Measurements from ENCODE around the gene FBLN5. TPM values are rescaled to one million over a fixed set of nuclear protein-coding genes. Genes with fewer than 3 reads are reported as not detected.
A peak's percentile ranks its signal among the peaks of the same experiment; 100 is the strongest.

FBLN5 gene
- total and polyA plus RNA-seq, 5 donors from 2014 or later, result 3.0 to 21.9 (median 20.9) TPM

GRCh38 chr14:91918186-91918883, 29.2 kb downstream of the FBLN5 start:
- H3K36me3 Mint-ChIP-seq, result peaks cover 2% of the 10 kb centered on the region
- DNase-seq (no peak), ATAC-seq (ENCODE audit: low read depth in 2 of 2) (no peak)
- no peak overlapping the region for H3K27ac ChIP-seq (ENCODE audit: insufficient read depth, low read length, poor library complexity, severe bottlenecking)
- H3K27me3 ChIP-seq (ENCODE audit: control insufficient read depth, insufficient read depth, low read length), result no peaks in the 10 kb centered on the region
- H3K4me1 Mint-ChIP-seq, result no peaks in the 10 kb centered on the region
- H3K4me3 ChIP-seq (ENCODE audit: low read depth, low read length), result no peak overlapping the region
- peaks cover 0 to 3% (median 0%) of the 10 kb centered on the region in 7 donors for H3K9me3 Mint-ChIP-seq
- no peaks in the 10 kb centered on the region for H3K27me3 Mint-ChIP-seq
- peak overlapping the region in 1 of 3 donors; percentile 59 for H3K27ac Mint-ChIP-seq
- no peaks in the 10 kb centered on the region for H3K9me3 ChIP-seq (ENCODE audit: control insufficient read depth in 2 of 2, low read length in 2 of 2)
- H3K36me3 ChIP-seq (ENCODE audit: control insufficient read depth, insufficient read depth, low read length), result no peaks in the 10 kb centered on the region
- H3K4me1 ChIP-seq (ENCODE audit: control insufficient read depth, insufficient read depth, low read length, poor library complexity, severe bottlenecking), result no peaks in the 10 kb centered on the region
- H3K4me3 Mint-ChIP-seq, result no peak overlapping the region

- peaks cover 6% of the 10 kb centered on the region for H3K4me1 ChIP-seq (ENCODE audit: control insufficient read depth, insufficient read depth, low read length, poor library complexity, severe bottlenecking)
- DNase-seq (no peak), ATAC-seq (ENCODE audit: low read depth in 2 of 2) (no peak)
- Mint-ChIP-seq H3K4me1 (peaks cover 10 to 17% (median 12%) of the 10 kb centered on the region in 4 donors), H3K36me3 (peaks cover 2% of the 10 kb centered on the region), H3K9me3 (peaks cover 0 to 5% (median 0%) of the 10 kb centered on the region in 7 donors), H3K27ac (no peak overlapping the region), H3K27me3 (peaks cover 4% of the 10 kb centered on the region), H3K4me3 (no peak overlapping the region)
- H3K27me3 ChIP-seq (ENCODE audit: control insufficient read depth, insufficient read depth, low read length), result no peaks in the 10 kb centered on the region
- no peak overlapping the region for H3K27ac ChIP-seq (ENCODE audit: insufficient read depth, low read length, poor library complexity, severe bottlenecking)
- no peaks in the 10 kb centered on the region for H3K9me3 ChIP-seq (ENCODE audit: control insufficient read depth in 2 of 2, low read length in 2 of 2)
- no peak overlapping the region for H3K4me3 ChIP-seq (ENCODE audit: low read depth, low read length)
- H3K36me3 ChIP-seq (ENCODE audit: control insufficient read depth, insufficient read depth, low read length), result no peaks in the 10 kb centered on the region
Observed at GRCh38 chr14:91912035-91912434, 35.5 kb downstream of the FBLN5 start.

- Mint-ChIP-seq H3K27me3 (peaks cover 4% of the 10 kb centered on the region), H3K4me1 (peaks cover 10 to 17% (median 12%) of the 10 kb centered on the region in 4 donors), H3K27ac (peak overlapping the region in 1 of 3 donors; percentile 42), H3K4me3 (no peak overlapping the region), H3K36me3 (peaks cover 2% of the 10 kb centered on the region), H3K9me3 (peaks cover 0 to 5% (median 0%) of the 10 kb centered on the region in 7 donors)
- Histone ChIP-seq H3K36me3 (ENCODE audit: control insufficient read depth, insufficient read depth, low read length) (no peaks in the 10 kb centered on the region), H3K27me3 (ENCODE audit: control insufficient read depth, insufficient read depth, low read length) (no peaks in the 10 kb centered on the region), H3K27ac (ENCODE audit: insufficient read depth, low read length, poor library complexity, severe bottlenecking) (no peak overlapping the region), H3K4me1 (ENCODE audit: control insufficient read depth, insufficient read depth, low read length, poor library complexity, severe bottlenecking) (peaks cover 6% of the 10 kb centered on the region), H3K4me3 (ENCODE audit: low read depth, low read length) (no peak overlapping the region), H3K9me3 (ENCODE audit: control insufficient read depth in 2 of 2, low read length in 2 of 2) (no peaks in the 10 kb centered on the region)
- DNase-seq (peak; percentile 5 to 75 (median 57)), ATAC-seq (ENCODE audit: low read depth in 2 of 2) (peak; percentile 74 to 89)
Observed at GRCh38 chr14:91911474-91912032, 35.9 kb downstream of the FBLN5 start.

GRCh38 chr14:91910196-91910595, 37.3 kb downstream of the FBLN5 start:
- Mint-ChIP-seq H3K4me3 (no peak overlapping the region), H3K27ac (peak overlapping the region in 1 of 3 donors; percentile 40), H3K9me3 (peaks cover 0 to 5% (median 0%) of the 10 kb centered on the region in 7 donors), H3K36me3 (no peaks in the 10 kb centered on the region), H3K27me3 (peaks cover 4% of the 10 kb centered on the region), H3K4me1 (peaks cover 10 to 17% (median 12%) of the 10 kb centered on the region in 4 donors)
- Histone ChIP-seq H3K27me3 (ENCODE audit: control insufficient read depth, insufficient read depth, low read length) (no peaks in the 10 kb centered on the region), H3K4me1 (ENCODE audit: control insufficient read depth, insufficient read depth, low read length, poor library complexity, severe bottlenecking) (peaks cover 6% of the 10 kb centered on the region), H3K9me3 (ENCODE audit: control insufficient read depth in 2 of 2, low read length in 2 of 2) (no peaks in the 10 kb centered on the region), H3K27ac (ENCODE audit: insufficient read depth, low read length, poor library complexity, severe bottlenecking) (no peak overlapping the region), H3K36me3 (ENCODE audit: control insufficient read depth, insufficient read depth, low read length) (no peaks in the 10 kb centered on the region), H3K4me3 (ENCODE audit: low read depth, low read length) (no peak overlapping the region)
- no peak for DNase-seq
- no peak for ATAC-seq (ENCODE audit: low read depth in 2 of 2)

- Histone ChIP-seq H3K4me3 (ENCODE audit: low read depth, low read length) (no peak overlapping the region), H3K9me3 (ENCODE audit: control insufficient read depth in 2 of 2, low read length in 2 of 2) (no peaks in the 10 kb centered on the region), H3K36me3 (ENCODE audit: control insufficient read depth, insufficient read depth, low read length) (no peaks in the 10 kb centered on the region), H3K4me1 (ENCODE audit: control insufficient read depth, insufficient read depth, low read length, poor library complexity, severe bottlenecking) (peaks cover under 1% of the 10 kb centered on the region), H3K27ac (ENCODE audit: insufficient read depth, low read length, poor library complexity, severe bottlenecking) (no peak overlapping the region), H3K27me3 (ENCODE audit: control insufficient read depth, insufficient read depth, low read length) (no peaks in the 10 kb centered on the region)
- no peak overlapping the region for H3K27ac Mint-ChIP-seq
- peaks cover 4% of the 10 kb centered on the region for H3K27me3 Mint-ChIP-seq
- peaks cover 0 to 5% (median 0%) of the 10 kb centered on the region in 7 donors for H3K9me3 Mint-ChIP-seq
- no peak for DNase-seq
- H3K4me3 Mint-ChIP-seq, result no peak overlapping the region
- no peak for ATAC-seq (ENCODE audit: low read depth in 2 of 2)
- H3K36me3 Mint-ChIP-seq, result no peaks in the 10 kb centered on the region
- peaks cover 6 to 11% (median 8%) of the 10 kb centered on the region in 4 donors for H3K4me1 Mint-ChIP-seq
Observed at GRCh38 chr14:91906374-91906773, 41.1 kb downstream of the FBLN5 start.

- Mint-ChIP-seq H3K9me3 (peaks cover 0 to 3% (median 0%) of the 10 kb centered on the region in 7 donors), H3K27me3 (peaks cover 4% of the 10 kb centered on the region), H3K27ac (no peak overlapping the region), H3K36me3 (no peaks in the 10 kb centered on the region), H3K4me3 (no peak overlapping the region), H3K4me1 (peaks cover 5 to 8% (median 5%) of the 10 kb centered on the region in 4 donors)
- H3K27ac ChIP-seq (ENCODE audit: insufficient read depth, low read length, poor library complexity, severe bottlenecking), result no peak overlapping the region
- H3K36me3 ChIP-seq (ENCODE audit: control insufficient read depth, insufficient read depth, low read length), result no peaks in the 10 kb centered on the region
- no peaks in the 10 kb centered on the region for H3K9me3 ChIP-seq (ENCODE audit: control insufficient read depth in 2 of 2, low read length in 2 of 2)
- no peak for ATAC-seq (ENCODE audit: low read depth in 2 of 2)
- no peak overlapping the region for H3K4me3 ChIP-seq (ENCODE audit: low read depth, low read length)
- no peak for DNase-seq
- no peaks in the 10 kb centered on the region for H3K4me1 ChIP-seq (ENCODE audit: control insufficient read depth, insufficient read depth, low read length, poor library complexity, severe bottlenecking)
- H3K27me3 ChIP-seq (ENCODE audit: control insufficient read depth, insufficient read depth, low read length), result no peaks in the 10 kb centered on the region
Observed at GRCh38 chr14:91904956-91905645, 42.4 kb downstream of the FBLN5 start.

GRCh38 chr14:91904483-91904882, 43.0 kb downstream of the FBLN5 start:
- no peak for ATAC-seq (ENCODE audit: low read depth in 2 of 2)
- peaks cover 5 to 8% (median 5%) of the 10 kb centered on the region in 4 donors for H3K4me1 Mint-ChIP-seq
- H3K27me3 Mint-ChIP-seq, result peaks cover 4% of the 10 kb centered on the region
- H3K9me3 Mint-ChIP-seq, result peaks cover 0 to 3% (median 0%) of the 10 kb centered on the region in 7 donors
- no peaks in the 10 kb centered on the region for H3K4me1 ChIP-seq (ENCODE audit: control insufficient read depth, insufficient read depth, low read length, poor library complexity, severe bottlenecking)
- no peak overlapping the region for H3K27ac ChIP-seq (ENCODE audit: insufficient read depth, low read length, poor library complexity, severe bottlenecking)
- no peaks in the 10 kb centered on the region for H3K9me3 ChIP-seq (ENCODE audit: control insufficient read depth in 2 of 2, low read length in 2 of 2)
- no peaks in the 10 kb centered on the region for H3K36me3 Mint-ChIP-seq
- no peaks in the 10 kb centered on the region for H3K27me3 ChIP-seq (ENCODE audit: control insufficient read depth, insufficient read depth, low read length)
- H3K27ac Mint-ChIP-seq, result no peak overlapping the region
- H3K4me3 ChIP-seq (ENCODE audit: low read depth, low read length), result no peak overlapping the region
- no peak for DNase-seq
- H3K4me3 Mint-ChIP-seq, result no peak overlapping the region
- no peaks in the 10 kb centered on the region for H3K36me3 ChIP-seq (ENCODE audit: control insufficient read depth, insufficient read depth, low read length)

All from CD4-positive, CD25-positive, alpha-beta regulatory T cell (primary cell).